HG03575 (cell line): ENCODE results near the gene DAZAP1.

Experiments
- ATAC-seq: cut with Tn5 transposase; IDR thresholded peaks from one replicate; pipeline ENCODE4 v1.9.1; 2021; ENCODE audit not compliant: unreplicated experiment, insufficient number of reproducible peaks, low FRiP score; ENCODE audit errors: extremely low read depth

DAZAP1 gene

DNA sequence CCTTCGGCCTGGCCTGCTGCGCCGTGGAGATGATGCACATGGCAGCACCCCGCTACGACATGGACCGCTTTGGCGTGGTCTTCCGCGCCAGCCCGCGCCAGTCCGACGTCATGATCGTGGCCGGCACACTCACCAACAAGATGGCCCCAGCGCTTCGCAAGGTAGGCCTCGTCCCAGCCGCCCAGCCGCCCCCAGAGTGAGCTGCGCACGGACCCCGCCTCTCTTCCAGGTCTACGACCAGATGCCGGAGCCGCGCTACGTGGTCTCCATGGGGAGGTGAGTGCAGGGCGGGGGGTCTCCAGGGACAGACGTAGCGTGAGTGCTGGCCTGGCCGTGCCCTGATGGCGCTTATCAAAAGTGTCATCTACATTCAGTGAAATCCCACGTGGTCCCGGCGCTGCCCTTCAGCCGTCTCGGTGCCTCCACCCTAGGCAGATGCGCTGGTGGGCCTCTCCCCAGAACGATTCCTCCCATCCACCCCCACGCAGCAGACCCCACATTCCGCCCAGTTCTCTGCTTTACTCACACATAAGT is 16.4 kb upstream of the DAZAP1 start:
- ATAC-seq = no peak

DNA sequence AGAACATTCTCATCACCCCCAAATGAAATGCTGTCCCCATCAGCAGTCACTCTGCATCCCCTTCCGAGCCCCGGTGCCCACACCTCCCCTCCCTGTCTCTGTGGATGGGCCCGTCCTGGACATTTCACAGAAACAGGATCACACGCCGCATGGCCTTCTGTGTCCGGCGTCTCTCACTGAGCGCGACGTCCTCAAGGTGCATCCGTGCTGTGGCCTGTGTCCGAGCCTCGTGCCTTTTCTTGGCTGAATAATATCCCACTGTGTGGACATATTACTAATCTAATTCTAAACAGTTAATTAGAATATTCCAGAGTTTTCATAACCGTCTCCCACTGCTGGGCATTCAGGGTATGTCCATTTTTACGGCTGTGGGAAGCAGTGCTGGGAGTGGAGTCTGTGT is 15.0 kb upstream of the DAZAP1 start:
- no peak for ATAC-seq

GRCh38 chr19:1392939-1393530 is 14.4 kb upstream of the DAZAP1 start:
- no peak for ATAC-seq

- no peak for ATAC-seq
These were observed 13.5 kb upstream of the DAZAP1 start for GRCh38 chr19:1393841-1394240.

GRCh38 chr19:1394252-1395193 is 12.9 kb upstream of the DAZAP1 start:
- ATAC-seq = no peak

DNA sequence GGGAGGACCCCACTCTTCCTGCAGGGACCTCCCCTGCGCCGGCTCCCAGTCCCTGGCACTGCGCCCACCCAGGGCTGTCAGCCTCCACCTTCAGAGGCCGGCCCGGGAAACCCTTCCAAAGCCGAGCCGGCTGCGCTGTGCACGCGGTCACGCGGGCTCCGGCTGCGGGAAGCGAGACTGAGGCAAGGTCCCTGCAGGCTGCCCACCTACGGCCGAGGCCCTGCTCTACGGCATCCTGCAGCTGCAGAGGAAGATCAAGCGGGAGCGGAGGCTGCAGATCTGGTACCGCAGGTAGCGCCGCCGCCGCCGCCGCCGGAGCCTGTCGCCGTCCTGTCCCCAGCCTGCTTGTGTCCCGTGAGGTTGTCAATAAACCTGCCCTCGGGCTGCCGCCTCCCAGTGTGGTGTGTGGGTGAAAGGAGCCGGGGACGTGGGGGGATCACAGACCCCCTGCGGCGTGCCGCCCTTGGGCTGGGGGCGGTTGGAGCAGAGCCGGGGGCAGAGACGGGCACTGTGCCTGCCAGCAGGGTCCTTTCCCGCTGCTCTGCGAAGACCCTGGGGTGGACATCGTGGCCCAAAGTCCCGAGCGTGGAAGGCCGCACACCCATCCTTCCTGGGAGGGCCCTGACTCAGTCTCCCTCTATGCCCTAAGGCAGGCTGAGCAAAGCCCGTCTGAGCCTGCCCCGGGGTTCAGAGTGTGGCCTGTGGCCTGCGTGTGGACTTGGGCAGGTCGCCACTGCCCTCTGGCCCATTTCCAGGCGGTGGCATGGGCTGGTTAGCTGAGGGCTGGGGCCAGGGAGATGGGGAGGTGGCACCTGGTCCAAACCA is 12.0 kb upstream of the DAZAP1 start:
- ATAC-seq = no peak

DNA sequence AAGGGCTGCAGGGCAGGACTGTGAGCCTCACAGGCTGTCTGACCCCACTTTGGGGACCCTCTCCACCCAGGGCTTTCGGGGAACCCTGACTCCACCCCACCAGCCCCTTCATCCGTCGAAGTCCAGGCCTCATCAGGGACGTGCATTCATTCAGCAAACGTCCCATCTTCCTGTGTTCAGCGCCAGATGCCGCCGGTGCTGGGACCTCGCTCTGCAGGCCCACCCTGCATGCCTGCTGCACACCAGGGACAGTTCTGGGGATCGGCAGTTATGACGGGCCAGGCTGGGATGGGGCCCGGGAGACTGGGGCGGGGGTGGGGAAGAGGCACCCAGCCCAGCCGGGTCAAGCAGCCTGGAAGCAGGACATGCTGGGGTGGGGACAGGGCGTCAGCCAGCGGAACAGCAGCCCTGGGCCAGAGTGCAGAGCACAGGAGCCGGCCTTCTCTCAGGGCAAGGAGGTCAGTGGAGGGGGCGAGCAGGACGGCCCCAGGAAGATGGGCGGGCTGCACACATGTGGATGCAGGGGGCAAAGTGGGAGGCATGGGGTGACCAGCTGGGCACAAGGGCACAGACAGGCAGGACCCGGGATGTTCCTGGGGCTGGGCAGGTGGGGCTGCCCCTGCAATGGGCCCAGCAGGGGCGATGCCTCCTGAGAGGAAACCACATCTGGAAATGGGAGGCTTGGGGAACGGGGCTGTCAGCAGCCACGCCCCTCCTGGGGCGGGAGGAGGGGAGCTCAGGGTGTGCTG is 11.2 kb upstream of the DAZAP1 start:
- ATAC-seq = no peak

DNA sequence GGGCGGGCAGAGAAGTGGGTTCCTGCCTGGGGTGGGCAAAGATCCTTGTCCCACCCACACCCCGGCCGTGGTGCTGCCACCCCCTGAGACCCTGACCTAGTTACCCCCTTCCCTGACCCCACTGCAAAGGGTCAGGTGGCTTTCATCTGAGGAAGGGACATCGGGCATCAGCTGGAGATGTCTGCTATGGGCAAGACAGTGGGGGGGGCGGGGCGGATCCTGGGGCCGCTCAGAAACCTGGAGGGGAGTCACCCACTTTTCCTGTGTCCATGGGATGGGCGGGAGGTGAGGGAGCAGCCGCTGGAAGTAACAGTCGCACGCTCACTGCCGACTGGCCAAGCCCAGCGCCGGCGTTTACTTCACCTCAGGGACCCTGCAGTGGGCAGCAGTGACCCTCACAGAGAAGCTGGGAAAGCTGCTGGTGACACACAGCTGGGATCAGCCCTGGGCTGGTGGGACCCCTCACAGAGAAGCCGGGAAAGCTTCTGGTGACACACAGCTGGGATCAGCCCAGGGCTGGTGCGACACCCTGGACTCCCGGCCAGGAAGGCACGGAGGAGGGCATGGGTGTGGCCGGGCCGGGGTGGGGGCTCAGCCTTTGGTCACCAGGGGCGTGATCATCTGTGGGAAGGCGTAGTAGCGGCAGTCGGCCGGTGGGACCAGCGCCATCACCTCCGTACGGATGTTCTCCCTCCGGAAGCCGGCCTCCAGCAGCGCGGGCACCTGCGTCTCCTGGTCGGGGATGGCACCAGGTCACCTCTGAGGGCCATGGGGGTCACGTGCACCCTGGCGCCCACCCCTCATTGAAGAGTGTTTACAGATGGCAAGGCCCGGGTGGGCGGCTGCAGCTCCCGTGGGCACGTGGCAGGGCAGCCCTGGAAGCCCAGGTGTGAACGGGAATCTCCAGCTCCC is 10.4 kb upstream of the DAZAP1 start:
- ATAC-seq = no peak

GRCh38 chr19:1397838-1398237 is 9.5 kb upstream of the DAZAP1 start:
- no peak for ATAC-seq

DNA sequence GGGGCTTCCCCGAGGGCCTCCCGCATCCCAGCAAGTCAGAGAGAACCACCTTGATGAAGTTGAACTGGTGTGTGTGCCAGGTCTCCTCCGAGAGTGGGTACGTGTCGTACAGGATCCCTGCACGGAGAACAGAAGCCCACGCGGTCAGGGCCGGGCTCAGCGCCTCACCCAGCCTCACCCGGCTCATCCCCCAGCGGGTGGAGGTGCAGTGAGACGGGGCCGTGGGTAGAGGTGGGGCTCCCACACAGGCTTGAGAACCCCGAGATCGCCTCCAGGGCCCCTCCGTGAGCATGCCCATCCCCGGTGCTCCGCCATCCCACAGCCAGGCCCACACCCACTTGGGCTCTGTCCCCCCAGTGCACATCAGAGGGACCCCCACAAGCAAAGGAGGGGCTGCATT is 8.3 kb upstream of the DAZAP1 start:
- no peak for ATAC-seq

DNA sequence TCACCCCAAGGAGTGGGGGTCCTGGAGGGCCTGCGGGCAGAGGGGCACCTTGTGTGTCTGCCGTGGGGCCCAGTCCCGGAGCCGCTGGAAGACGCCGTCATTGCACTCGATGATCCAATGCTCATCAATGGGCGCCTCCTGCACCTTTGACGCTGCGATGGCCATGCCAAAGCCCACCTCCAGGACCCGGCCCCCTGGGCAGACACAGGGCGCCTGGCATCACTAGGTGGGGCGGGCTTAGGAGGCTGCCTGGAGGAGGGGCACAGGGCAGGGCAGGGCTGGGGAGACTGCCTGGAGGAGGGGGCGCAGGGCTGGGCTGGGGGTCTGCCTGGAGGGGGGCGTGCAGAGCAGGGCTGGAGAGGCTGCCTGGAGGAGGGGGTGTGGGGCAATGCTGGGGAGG is 7.6 kb upstream of the DAZAP1 start:
- no peak for ATAC-seq

DNA sequence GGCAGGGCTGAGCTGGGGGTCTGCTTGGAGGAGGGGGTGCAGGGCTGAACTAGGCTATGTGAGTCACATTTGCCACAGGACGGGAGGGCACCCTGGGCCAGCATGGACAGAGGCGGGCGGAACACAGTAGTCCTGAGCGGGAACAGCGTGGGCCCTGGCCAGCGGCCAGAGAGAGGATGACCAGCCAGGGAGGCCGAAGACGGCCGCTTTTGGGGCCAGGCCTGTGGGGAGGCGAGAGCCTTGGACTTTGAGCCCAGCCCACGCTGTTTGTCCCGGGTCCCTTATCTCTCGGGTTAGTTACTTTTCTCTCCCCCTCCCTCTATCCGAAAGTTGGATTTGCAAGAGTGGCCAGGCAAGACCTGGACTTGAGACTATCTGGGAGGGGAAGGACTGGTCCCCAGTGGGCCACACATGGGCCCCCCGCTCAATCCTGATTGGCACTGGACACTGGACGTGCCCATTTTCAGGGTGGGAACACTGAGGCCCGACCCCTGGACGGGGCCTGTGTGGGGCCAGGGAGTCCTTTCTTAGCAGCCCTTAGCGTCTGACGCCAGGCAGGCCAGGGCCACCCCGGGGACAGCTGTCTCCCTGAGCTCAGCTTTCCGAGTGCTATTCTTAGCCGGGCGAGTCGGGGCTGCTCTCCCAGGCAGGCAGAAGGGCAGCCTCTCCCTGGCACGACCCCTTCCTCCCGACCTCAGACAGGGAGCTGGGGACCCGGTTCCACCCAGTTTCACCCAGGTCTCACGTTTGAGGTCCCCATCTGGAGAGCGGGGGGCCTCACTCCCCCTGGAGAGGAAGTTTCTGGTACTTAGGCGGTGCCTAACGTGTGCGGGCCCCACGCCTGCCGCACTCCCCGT is 6.9 kb upstream of the DAZAP1 start:
- no peak for ATAC-seq

DNA sequence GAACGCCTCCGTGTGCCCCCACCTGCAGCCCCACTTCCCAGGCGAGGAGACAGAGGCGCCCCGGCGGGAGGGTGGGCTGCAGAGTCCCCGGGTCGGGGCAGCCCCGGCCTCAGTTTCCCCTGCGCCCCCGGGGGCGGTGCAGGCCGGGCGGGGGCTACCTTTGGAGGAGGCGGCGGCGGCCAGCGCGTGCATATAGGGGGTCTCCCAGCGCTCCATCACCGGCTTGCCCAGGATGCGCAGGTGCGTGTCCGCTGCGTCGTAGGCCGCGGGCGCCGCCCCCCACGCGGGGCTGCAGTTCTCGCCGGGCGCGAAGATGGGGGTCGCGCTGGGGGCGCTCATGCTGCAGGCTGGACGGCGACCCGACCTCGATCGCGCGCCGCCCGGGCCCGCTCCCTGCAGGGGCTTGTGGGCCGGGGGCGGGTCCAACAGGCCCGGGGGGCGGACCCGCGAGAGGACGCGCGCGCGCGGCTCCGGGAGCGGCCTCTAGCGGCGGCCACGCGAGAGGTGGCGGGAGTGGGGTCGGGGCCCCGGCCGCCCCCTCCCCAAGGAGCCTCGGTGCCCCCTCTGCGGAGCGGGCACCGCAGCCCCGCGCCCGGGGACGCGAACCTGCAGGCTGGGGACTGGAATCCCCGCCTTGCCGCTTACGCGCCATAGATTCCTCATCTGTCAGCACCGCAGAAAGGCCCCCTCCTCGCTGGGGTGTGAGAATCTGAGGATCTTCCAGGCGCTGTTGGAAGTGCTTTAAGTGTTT is 6.1 kb upstream of the DAZAP1 start, which contains the start of gene GAMT:
Gene GAMT (minus strand): TSS at position 405 of the 751 bp plus-strand sequence. CDS start 66 bp downstream, at position 339.
- ATAC-seq = no peak

- ATAC-seq = no peak
These were observed 5.5 kb upstream of the DAZAP1 start for GRCh38 chr19:1401889-1402217.

DNA sequence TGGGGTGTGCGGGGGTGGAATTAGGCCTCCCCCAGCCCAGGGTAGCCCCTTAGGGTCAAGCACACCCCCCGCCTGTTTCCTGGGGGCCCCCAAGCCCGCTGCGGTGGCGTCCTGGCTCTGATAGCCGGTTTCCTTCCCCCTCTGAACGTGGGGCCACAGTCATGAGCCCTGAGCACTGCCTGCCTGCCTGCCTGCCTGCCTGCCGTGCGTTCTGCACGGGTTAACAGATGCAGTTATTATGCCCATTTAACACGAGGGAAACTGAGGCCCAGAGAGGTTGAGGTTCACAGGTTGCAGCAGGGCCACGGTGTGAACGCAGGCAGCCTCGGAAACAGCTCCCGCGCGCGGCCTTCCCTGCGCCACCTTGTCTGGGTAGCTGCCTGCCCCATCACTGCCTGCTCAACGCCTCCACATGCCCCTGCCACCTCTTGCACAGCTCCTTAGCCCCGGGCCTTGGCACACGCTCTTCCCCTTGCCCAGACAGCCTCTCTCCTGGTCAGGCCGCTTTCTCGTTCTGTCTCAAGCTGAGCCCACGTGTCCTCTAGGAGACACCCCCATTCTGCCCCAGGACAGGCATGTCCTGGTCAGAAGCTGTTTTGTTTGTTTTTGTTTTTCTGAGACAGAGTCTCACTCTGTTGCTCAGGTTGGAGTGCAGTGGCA is 4.8 kb upstream of the DAZAP1 start:
- ATAC-seq = no peak
